IMR-90 (cell line): ENCODE results near the gene FRMPD3.

Source experiments
- BHLHE40 ChIP-seq: fragments of 150-350 bp; IDR thresholded peaks from 2 replicates; pipeline ENCODE4 v1.6.1; 2016; ENCODE audit warnings: mild to moderate bottlenecking, low read depth, low read length
- CEBPB ChIP-seq: IDR thresholded peaks from 2 replicates; pipeline ENCODE4 v1.6.1; 2012; ENCODE audit warnings: low read depth, low read length, improper control_type of control experiment
- MAZ ChIP-seq: IDR thresholded peaks from 2 replicates; pipeline ENCODE4 v1.6.1; 2012; ENCODE audit warnings: low read depth, mild to moderate bottlenecking, low read length, improper control_type of control experiment, moderate library complexity, borderline replicate concordance
- MXI1 ChIP-seq: IDR thresholded peaks from 2 replicates; pipeline ENCODE4 v1.6.1; 2012; ENCODE audit warnings: low read depth, mild to moderate bottlenecking, low read length, moderate library complexity, borderline replicate concordance
- NFE2L2 ChIP-seq: fragments of 150-350 bp; IDR thresholded peaks from 2 replicates; pipeline ENCODE4 v1.6.1; 2016; ENCODE audit warnings: low read depth, mild to moderate bottlenecking, low read length
- POLR2A ChIP-seq: IDR thresholded peaks from 2 replicates; pipeline ENCODE4 v1.6.1; 2012; ENCODE audit warnings: mild to moderate bottlenecking, low read depth, low read length
- RAD21 ChIP-seq: IDR thresholded peaks from 2 replicates; pipeline ENCODE4 v1.6.1; 2012; ENCODE audit warnings: low read length, improper control_type of control experiment
- RCOR1 ChIP-seq: IDR thresholded peaks from 2 replicates; pipeline ENCODE4 v1.6.1; 2012; ENCODE audit warnings: mild to moderate bottlenecking, low read length, improper control_type of control experiment; ENCODE audit not compliant: insufficient replicate concordance
- RFX5 ChIP-seq: IDR thresholded peaks from 2 replicates; pipeline ENCODE4 v1.8.0; 2012; ENCODE audit warnings: low read depth, mild to moderate bottlenecking, low read length, moderate library complexity
- SMC3 ChIP-seq: fragments of 150-350 bp; IDR thresholded peaks from 2 replicates; pipeline ENCODE4 v1.6.1; 2016; ENCODE audit warnings: low read depth, mild to moderate bottlenecking, antibody characterized with exemption, low read length, moderate library complexity
- TF ChIP-seq, protein P1 (sequence below): conservative IDR thresholded peaks from 2 replicates; pipeline ENCODE4 v1.5.1; 2012; ENCODE audit warnings: mild to moderate bottlenecking, low read depth, low read length, improper control_type of control experiment
- TF ChIP-seq, protein P2 (sequence below): fragments of 150-350 bp; IDR thresholded peaks from 2 replicates; pipeline ENCODE4 v1.6.1; 2016; ENCODE audit warnings: low read depth, mild to moderate bottlenecking, low read length, moderate library complexity, borderline replicate concordance
- TF ChIP-seq, protein P3 (sequence below): fragments of 150-350 bp; IDR thresholded peaks from 2 replicates; pipeline ENCODE4 v1.6.1; 2017; ENCODE audit warnings: mild to moderate bottlenecking, antibody characterized with exemption, low read length, low read depth

DNA sequence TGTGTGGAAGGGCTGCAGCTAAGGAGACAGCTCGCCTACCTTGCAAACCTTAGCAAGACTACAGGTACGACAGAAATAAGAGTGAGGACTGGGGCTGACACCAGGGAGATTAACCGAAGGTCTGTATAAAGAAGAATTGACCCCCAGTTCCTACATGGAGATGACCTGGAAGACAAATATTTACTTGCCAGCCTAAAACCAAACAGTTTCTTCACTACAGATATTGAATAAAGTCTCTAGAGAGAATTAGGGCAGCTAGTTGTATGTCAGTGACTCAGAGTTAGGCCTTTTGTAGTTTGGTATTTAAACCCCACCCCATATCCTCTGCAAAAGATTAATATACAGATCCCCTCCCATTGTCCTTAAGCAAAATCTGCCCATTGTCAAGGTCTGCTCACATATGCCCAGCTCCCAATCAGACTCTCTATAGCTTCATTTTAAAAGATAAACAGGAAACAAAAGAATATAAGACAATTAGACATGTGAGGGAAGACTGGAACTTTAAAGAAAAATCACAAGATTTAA lies 28.1 kb upstream of the FRMPD3 start:
- TF ChIP-seq NFE2L2 = no peak
- TF ChIP-seq, protein P1, sequence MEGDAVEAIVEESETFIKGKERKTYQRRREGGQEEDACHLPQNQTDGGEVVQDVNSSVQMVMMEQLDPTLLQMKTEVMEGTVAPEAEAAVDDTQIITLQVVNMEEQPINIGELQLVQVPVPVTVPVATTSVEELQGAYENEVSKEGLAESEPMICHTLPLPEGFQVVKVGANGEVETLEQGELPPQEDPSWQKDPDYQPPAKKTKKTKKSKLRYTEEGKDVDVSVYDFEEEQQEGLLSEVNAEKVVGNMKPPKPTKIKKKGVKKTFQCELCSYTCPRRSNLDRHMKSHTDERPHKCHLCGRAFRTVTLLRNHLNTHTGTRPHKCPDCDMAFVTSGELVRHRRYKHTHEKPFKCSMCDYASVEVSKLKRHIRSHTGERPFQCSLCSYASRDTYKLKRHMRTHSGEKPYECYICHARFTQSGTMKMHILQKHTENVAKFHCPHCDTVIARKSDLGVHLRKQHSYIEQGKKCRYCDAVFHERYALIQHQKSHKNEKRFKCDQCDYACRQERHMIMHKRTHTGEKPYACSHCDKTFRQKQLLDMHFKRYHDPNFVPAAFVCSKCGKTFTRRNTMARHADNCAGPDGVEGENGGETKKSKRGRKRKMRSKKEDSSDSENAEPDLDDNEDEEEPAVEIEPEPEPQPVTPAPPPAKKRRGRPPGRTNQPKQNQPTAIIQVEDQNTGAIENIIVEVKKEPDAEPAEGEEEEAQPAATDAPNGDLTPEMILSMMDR = no peak
- no peak for TF ChIP-seq POLR2A
- no peak for TF ChIP-seq CEBPB
- no peak for TF ChIP-seq RFX5
- no peak for TF ChIP-seq SMC3
- TF ChIP-seq MAZ = no peak
- TF ChIP-seq BHLHE40 = no peak
- no peak for TF ChIP-seq RAD21
- TF ChIP-seq RCOR1 = no peak
- TF ChIP-seq, protein P2, sequence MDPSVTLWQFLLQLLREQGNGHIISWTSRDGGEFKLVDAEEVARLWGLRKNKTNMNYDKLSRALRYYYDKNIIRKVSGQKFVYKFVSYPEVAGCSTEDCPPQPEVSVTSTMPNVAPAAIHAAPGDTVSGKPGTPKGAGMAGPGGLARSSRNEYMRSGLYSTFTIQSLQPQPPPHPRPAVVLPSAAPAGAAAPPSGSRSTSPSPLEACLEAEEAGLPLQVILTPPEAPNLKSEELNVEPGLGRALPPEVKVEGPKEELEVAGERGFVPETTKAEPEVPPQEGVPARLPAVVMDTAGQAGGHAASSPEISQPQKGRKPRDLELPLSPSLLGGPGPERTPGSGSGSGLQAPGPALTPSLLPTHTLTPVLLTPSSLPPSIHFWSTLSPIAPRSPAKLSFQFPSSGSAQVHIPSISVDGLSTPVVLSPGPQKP = no peak
- TF ChIP-seq, protein P3, sequence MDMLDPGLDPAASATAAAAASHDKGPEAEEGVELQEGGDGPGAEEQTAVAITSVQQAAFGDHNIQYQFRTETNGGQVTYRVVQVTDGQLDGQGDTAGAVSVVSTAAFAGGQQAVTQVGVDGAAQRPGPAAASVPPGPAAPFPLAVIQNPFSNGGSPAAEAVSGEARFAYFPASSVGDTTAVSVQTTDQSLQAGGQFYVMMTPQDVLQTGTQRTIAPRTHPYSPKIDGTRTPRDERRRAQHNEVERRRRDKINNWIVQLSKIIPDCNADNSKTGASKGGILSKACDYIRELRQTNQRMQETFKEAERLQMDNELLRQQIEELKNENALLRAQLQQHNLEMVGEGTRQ = no peak
- TF ChIP-seq MXI1 = no peak
